CD4-positive, alpha-beta T cell treated with Interferon gamma for 1 hour (primary cell): ENCODE results near the gene SLC41A1.
A peak's percentile ranks its signal among the peaks of the same experiment; 100 is the strongest.
"Not testable (repeated sequence)": the region's sequence is repeated elsewhere in the genome, so short reads cannot be mapped to it uniquely, and the experiment has no call there.

Experiments used
- DNase-seq: peaks from one replicate; pipeline ENCODE4 v3.0.0-alpha.2; 2020

Gene SLC41A1

GRCh38 chr1:205812878-205813754 lies at the start of gene SLC41A1:
TSS of gene SLC41A1 (minus strand) at chr1:205813198. CDS start at chr1:205810441, 2,757 bp downstream.
- peak; percentile 95 for DNase-seq

GRCh38 chr1:205861540-205861939 lies 48.5 kb upstream of the SLC41A1 start:
- DNase-seq, result no peak

- no peak for DNase-seq
Measured at GRCh38 chr1:205858141-205858961, 45.4 kb upstream of the SLC41A1 start.

GRCh38 chr1:205857501-205857900 lies 44.5 kb upstream of the SLC41A1 start:
- DNase-seq, result not testable (repeated sequence)

- DNase-seq, result no peak
Measured at GRCh38 chr1:205856433-205856832, 43.4 kb upstream of the SLC41A1 start.

- no peak for DNase-seq
Measured at GRCh38 chr1:205852969-205853368, 40.0 kb upstream of the SLC41A1 start.

- DNase-seq, result no peak
Measured at GRCh38 chr1:205851993-205852392, 39.0 kb upstream of the SLC41A1 start.

GRCh38 chr1:205849619-205850355 lies 36.8 kb upstream of the SLC41A1 start, which contains the start of gene PM20D1:
TSS of gene PM20D1 (minus strand) at chr1:205850132. CDS start at chr1:205850072, 60 bp downstream.
- DNase-seq, result peak; percentile 92

GRCh38 chr1:205843036-205843859 lies 30.2 kb upstream of the SLC41A1 start:
- DNase-seq, result no peak

- no peak for DNase-seq
Measured at GRCh38 chr1:205842229-205842628, 29.2 kb upstream of the SLC41A1 start.

GRCh38 chr1:205840146-205840923 lies 27.3 kb upstream of the SLC41A1 start:
- DNase-seq, result no peak

- no peak for DNase-seq
Measured at GRCh38 chr1:205837382-205837970, 24.5 kb upstream of the SLC41A1 start.

- DNase-seq, result no peak
Measured at GRCh38 chr1:205834751-205835150, 21.8 kb upstream of the SLC41A1 start.

GRCh38 chr1:205832326-205832751 lies 19.3 kb upstream of the SLC41A1 start:
- no peak for DNase-seq

- DNase-seq, result no peak
Measured at GRCh38 chr1:205827623-205828022, 14.6 kb upstream of the SLC41A1 start.

GRCh38 chr1:205826995-205827394 lies 14.0 kb upstream of the SLC41A1 start:
- DNase-seq, result no peak

- no peak for DNase-seq
Measured at GRCh38 chr1:205826016-205826806, 13.2 kb upstream of the SLC41A1 start.

- DNase-seq, result no peak
Measured at GRCh38 chr1:205824180-205824579, 11.2 kb upstream of the SLC41A1 start.

GRCh38 chr1:205823260-205823659 lies 10.3 kb upstream of the SLC41A1 start:
- not testable (repeated sequence) for DNase-seq

GRCh38 chr1:205822397-205822796 lies 9.4 kb upstream of the SLC41A1 start:
- DNase-seq, result no peak
